Sigmoid colon (tissue), 4 donors: ENCODE data around the gene CD80.

Source experiments
- CTCF ChIP-seq, 4 experiments: fragments of 450-650 bp in 3 of 4; fragments of 200-600 bp in 1 of 4; IDR thresholded peaks; one replicate each; pipeline ENCODE4 v1.5.1; 2016 to 2019; ENCODE audit warnings: antibody characterized with exemption in 4 of 4, mild to moderate bottlenecking in 3 of 4, moderate library complexity in 2 of 4
- EP300 ChIP-seq, 4 donors: sonication (generic); formaldehyde crosslinking; IDR thresholded peaks; one replicate each; pipeline ENCODE4 v1.6.1; 2017; ENCODE audit warnings: antibody characterized with exemption in 4 of 4
- POLR2A ChIP-seq, 2 donors: fragments of 450-650 bp; IDR thresholded peaks; one replicate each; pipeline ENCODE4 v1.6.1; 2016; ENCODE audit warnings: antibody characterized with exemption in 2 of 2, mild to moderate bottlenecking in 2 of 2, moderate library complexity in 2 of 2

- TF ChIP-seq CTCF (IDR thresholded peaks at IDR 0.05) (no peak), EP300 (IDR thresholded peaks at IDR 0.05) (no peak), POLR2A (IDR thresholded peaks at IDR 0.05) (no peak)
Observed at GRCh38 chr3:119579366-119580066, 20.1 kb upstream of the CD80 start, which contains the start of gene ADPRH.
